Measurements from ENCODE around the gene INSM1. TPM values are rescaled to one million over a fixed set of nuclear protein-coding genes. Genes with fewer than 3 reads are reported as not detected.

Gene INSM1
- total RNA-seq, 1 experiment from 2014 or later: not detected

- no peak overlapping the region for H3K4me3 Mint-ChIP-seq (ENCODE audit: low read depth, unreplicated experiment)
- no peaks in the 10 kb centered on the region for H3K4me1 Mint-ChIP-seq (ENCODE audit: low read depth, unreplicated experiment)
- intact Hi-C loops (cut with micrococcal nuclease; ENCODE audit: unreplicated experiment): no loop called here
- H3K27ac Mint-ChIP-seq (ENCODE audit: unreplicated experiment): no peak overlapping the region
- CTCF ChIA-PET: no interaction called here
- no peak for DNase-seq
- no peaks in the 10 kb centered on the region for H3K27me3 Mint-ChIP-seq (ENCODE audit: unreplicated experiment)
- H3K36me3 Mint-ChIP-seq (ENCODE audit: insufficient read depth, unreplicated experiment): no peaks in the 10 kb centered on the region
- TF ChIP-seq CTCF (IDR thresholded peaks at IDR 0.05; ENCODE audit: unreplicated experiment): no peak
- no TSS peak for BruUV-seq (replicated peaks)
- peaks cover 2% of the 10 kb centered on the region for H3K9me3 Mint-ChIP-seq (ENCODE audit: low read depth, unreplicated experiment)
Observed at GRCh38 chr20:20322912-20323311, 45.0 kb upstream of the INSM1 start.

GRCh38 chr20:20327746-20328145, 40.2 kb upstream of the INSM1 start:
- no peak overlapping the region for H3K4me3 Mint-ChIP-seq (ENCODE audit: low read depth, unreplicated experiment)
- H3K9me3 Mint-ChIP-seq (ENCODE audit: low read depth, unreplicated experiment): no peaks in the 10 kb centered on the region
- H3K36me3 Mint-ChIP-seq (ENCODE audit: insufficient read depth, unreplicated experiment): no peaks in the 10 kb centered on the region
- H3K27me3 Mint-ChIP-seq (ENCODE audit: unreplicated experiment): peaks cover 11% of the 10 kb centered on the region
- intact Hi-C loops (cut with micrococcal nuclease; ENCODE audit: unreplicated experiment): no loop called here
- no peak for TF ChIP-seq CTCF (IDR thresholded peaks at IDR 0.05; ENCODE audit: unreplicated experiment)
- no peak for DNase-seq
- no peak overlapping the region for H3K27ac Mint-ChIP-seq (ENCODE audit: unreplicated experiment)
- no TSS peak for BruUV-seq (replicated peaks)
- CTCF ChIA-PET: no interaction called here
- H3K4me1 Mint-ChIP-seq (ENCODE audit: low read depth, unreplicated experiment): no peaks in the 10 kb centered on the region

- Mint-ChIP-seq H3K4me3 (ENCODE audit: low read depth, unreplicated experiment) (no peak overlapping the region), H3K9me3 (ENCODE audit: low read depth, unreplicated experiment) (no peaks in the 10 kb centered on the region), H3K27me3 (ENCODE audit: unreplicated experiment) (peaks cover 11% of the 10 kb centered on the region), H3K36me3 (ENCODE audit: insufficient read depth, unreplicated experiment) (no peaks in the 10 kb centered on the region), H3K4me1 (ENCODE audit: low read depth, unreplicated experiment) (no peaks in the 10 kb centered on the region), H3K27ac (ENCODE audit: unreplicated experiment) (no peak overlapping the region)
- CTCF ChIA-PET: no interaction called here
- DNase-seq: no peak
- intact Hi-C loops (cut with micrococcal nuclease; ENCODE audit: unreplicated experiment): no loop called here
- TF ChIP-seq CTCF (IDR thresholded peaks at IDR 0.05; ENCODE audit: unreplicated experiment): no peak
- no TSS peak for BruUV-seq (replicated peaks)
Observed at GRCh38 chr20:20329564-20329963, 38.3 kb upstream of the INSM1 start.

GRCh38 chr20:20331156-20331555, 36.7 kb upstream of the INSM1 start:
- H3K4me3 Mint-ChIP-seq (ENCODE audit: low read depth, unreplicated experiment): no peak overlapping the region
- H3K9me3 Mint-ChIP-seq (ENCODE audit: low read depth, unreplicated experiment): no peaks in the 10 kb centered on the region
- no peaks in the 10 kb centered on the region for H3K4me1 Mint-ChIP-seq (ENCODE audit: low read depth, unreplicated experiment)
- BruUV-seq (replicated peaks): no TSS peak
- no peak overlapping the region for H3K27ac Mint-ChIP-seq (ENCODE audit: unreplicated experiment)
- CTCF ChIA-PET: no interaction called here
- peaks cover 11% of the 10 kb centered on the region for H3K27me3 Mint-ChIP-seq (ENCODE audit: unreplicated experiment)
- no peaks in the 10 kb centered on the region for H3K36me3 Mint-ChIP-seq (ENCODE audit: insufficient read depth, unreplicated experiment)
- no peak for DNase-seq
- intact Hi-C loops (cut with micrococcal nuclease; ENCODE audit: unreplicated experiment): no loop called here
- no peak for TF ChIP-seq CTCF (IDR thresholded peaks at IDR 0.05; ENCODE audit: unreplicated experiment)

- H3K9me3 Mint-ChIP-seq (ENCODE audit: low read depth, unreplicated experiment): no peaks in the 10 kb centered on the region
- no TSS peak for BruUV-seq (replicated peaks)
Observed at GRCh38 chr20:20331817-20332216, 36.1 kb upstream of the INSM1 start.

More at GRCh38 chr20:20331817-20332216, 36.1 kb upstream of the INSM1 start:
- DNase-seq: no peak
- Mint-ChIP-seq H3K4me3 (ENCODE audit: low read depth, unreplicated experiment) (no peak overlapping the region), H3K4me1 (ENCODE audit: low read depth, unreplicated experiment) (no peaks in the 10 kb centered on the region), H3K27ac (ENCODE audit: unreplicated experiment) (no peak overlapping the region), H3K27me3 (ENCODE audit: unreplicated experiment) (peaks cover 11% of the 10 kb centered on the region), H3K36me3 (ENCODE audit: insufficient read depth, unreplicated experiment) (no peaks in the 10 kb centered on the region)
- CTCF ChIA-PET: no interaction called here
- intact Hi-C loops (cut with micrococcal nuclease; ENCODE audit: unreplicated experiment): no loop called here
- TF ChIP-seq CTCF (IDR thresholded peaks at IDR 0.05; ENCODE audit: unreplicated experiment): no peak

Measured in Calu3 (cell line).